Embryonic facial prominence (tissue), 1 donor: ENCODE measurements around the gene CEP63.
A peak's percentile ranks its signal among the peaks of the same experiment; 100 is the strongest.

Experiments
- DNase-seq: peaks from one replicate; pipeline ENCODE4 v3.0.0-alpha.2; 2016; ENCODE audit errors: extremely low spot score

The CEP63 gene

DNA sequence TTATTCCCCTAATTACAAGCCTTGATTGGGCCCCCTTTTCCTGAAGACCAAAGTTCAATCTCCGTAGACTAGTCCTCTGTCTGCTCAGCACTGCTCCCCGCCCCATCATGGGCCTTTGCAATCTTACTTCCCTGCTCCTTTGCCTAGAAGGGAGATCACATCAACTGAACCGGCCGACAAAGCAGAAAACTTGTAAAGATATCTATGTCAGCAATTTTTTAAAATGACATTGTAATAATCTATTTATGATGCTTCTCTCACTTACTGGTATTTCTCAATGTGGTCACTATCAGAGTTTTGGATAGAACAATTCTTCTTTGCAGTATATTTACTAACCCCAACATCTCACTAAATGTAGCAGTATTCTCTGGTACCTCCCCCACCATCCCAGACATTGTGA, 17.3 kb upstream of the CEP63 start:
- DNase-seq: no peak

DNA sequence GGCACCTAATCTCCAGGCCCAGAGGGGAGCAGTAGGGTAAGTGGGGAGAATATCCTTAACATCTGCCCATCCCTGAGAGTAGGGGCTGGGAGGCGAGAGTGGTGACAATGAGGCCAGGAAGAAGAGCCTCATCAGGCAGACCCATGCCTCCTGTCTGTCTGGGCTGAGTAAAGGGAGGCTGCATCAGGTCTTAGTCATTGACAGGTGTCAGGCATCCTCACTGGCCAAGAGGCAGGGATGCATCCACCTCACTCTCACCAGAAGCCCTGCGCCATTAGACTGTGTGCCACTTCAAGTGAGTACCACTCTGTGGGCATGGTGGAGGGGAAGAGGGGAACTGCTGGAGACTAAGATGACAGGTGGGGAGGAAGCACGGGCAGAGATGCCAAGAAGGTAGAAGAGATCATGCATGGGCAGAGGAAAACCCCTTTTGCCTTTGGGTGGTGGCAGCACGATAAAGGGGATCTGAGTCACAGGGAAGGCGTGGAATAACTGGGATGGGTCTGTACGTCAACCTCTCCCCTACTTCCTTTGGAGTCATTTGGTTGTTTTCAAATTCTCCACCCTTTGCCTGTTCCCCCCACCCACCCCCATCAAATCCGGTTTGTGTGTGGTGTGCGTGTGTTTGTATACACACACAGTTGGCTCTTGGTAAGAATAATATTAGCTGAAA, 14.2 kb upstream of the CEP63 start:
- DNase-seq: no peak

DNA sequence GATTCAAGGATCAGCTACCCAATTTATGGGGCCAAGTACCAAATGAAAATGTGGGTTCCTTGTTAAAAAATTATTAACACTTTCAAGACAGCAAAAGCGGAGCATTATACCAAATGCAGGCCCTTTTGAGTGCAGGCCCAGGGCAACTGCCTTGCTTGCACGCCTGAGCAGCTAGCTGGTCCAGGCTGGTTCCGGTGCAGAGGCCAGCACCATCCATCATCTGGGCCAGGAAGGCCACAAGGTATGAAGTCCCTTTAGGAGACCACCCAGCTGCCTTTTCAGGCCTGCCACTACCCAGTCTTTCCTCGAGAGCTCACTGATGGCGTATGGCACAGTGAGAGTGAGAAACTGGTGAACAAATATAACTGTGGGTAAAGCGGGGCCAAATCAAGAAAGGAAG, 13.0 kb upstream of the CEP63 start:
- DNase-seq: no peak

DNA sequence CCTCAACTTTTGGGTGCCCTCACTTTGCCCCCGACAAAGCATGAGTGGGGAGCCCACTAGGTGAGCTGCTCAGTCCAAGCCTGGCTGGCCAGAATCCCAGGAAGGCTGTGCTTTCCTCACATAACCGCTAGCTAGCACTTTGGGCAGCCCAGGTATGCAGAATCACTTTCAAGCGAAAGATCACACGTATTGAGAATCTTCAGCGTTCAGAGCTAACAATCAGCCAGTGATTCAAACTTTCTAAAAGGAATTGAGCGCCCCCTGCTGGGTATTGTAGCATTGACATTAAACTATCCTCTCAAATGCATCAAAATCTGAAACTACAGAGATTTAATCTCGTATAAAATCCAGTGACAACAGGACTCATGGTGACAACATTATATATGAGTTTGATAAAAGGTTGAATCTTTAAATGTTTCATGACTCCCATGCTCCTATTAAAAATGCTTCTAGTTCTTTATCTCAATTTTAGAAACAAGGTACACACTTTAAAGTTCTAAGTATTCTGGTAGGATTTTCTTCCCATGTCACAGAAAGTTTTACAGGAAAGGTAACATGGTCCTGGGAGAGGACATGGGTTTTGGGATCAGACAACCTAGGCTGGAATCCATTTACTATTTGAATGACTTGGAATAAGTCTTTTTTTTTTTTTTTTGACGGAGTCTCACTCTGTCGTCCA, 11.8 kb upstream of the CEP63 start:
- peak; percentile 79 for DNase-seq

DNA sequence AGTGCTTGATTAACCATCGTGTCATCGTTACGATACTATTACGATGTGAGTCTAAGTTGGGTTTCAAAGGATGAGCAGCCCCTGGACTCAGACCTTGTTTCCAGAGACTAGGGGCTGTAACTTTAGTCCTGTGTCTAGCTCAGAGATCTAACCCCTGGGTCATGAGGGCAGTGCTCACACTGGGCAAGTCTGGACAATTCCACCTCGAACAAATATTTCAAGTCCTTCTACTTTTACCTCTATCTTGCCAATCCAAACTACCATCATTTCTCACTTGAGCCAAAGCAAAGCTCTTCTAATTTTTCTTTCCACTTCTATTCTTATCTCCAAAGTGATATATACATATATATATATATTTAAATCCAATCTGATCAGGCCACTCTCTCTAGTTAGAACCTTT, 10.9 kb upstream of the CEP63 start:
- DNase-seq: no peak

DNA sequence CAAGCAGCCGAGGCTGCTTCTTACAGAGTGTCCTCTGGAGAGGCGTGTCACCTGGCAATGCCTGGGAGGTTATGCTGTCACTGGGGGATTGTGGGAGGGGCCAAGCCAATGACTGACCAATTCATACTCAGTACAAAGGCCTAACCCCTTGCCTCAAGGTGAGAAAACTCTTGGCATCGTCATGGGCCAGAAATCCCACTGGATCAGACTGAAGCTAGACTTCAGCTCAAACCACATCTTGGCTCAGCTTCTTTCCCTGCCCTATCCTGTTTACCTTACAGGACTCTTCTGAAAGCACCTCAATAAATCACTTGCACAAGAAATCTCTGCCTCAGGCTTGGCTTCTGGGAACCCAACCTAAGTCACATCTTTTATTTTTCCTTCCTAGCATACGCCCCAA, 9.6 kb upstream of the CEP63 start:
- DNase-seq: no peak

DNA sequence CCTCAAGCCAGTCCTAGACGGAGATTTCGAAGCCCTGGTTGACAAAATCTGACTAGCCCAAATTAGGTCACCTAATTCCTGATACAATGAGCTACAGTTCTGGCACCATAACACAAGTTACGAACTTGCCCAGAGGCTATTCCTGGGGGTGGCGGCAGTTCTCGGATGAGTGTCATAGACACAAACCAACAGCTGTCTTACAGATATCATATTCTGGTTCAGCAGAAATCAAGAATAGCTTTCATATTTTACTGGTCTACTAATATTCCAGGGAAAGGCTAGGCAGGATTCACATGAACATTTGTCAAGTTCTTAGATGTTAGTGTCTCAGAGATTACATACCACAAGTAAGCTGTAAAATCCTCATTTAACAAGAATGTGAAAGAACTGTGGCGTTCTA, 8.9 kb upstream of the CEP63 start:
- DNase-seq: no peak

DNA sequence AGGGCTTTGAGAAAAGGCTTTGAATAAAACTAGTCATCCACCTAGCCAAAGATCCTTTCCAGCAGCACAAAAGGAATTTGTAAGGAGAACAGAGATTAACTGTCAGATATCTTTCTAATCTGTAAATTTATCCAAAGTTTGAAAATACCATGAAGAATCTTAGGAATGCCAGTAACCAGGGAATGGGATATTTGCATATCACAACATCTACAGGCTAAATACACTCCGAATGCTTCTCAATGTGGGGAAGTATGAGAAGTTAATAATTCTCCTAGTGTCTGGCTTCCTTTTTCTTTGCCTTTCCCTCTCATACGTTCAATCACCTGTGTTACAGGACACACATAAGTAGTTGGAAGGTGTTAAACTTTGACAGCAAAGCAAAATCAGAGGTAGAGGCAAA, 7.9 kb upstream of the CEP63 start:
- DNase-seq: no peak

DNA sequence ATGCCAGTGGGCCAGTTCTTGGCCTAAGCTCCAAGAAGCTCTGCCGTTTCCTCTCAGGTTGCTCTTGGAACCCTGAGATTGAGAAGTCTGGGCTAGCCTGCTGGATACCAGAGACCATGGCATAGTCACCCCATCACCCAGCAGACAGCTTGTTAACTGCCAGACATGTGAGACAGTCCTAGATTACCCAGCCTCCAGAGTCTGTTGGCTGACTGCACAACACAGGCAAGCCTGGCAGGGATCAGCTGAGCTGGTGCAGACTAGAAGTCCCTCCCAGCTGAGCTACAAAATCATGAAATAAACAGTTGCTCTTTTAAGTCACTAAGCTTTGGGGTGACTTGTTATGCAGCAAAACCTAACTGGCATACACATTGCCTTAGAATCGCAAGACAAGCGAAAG, 5.3 kb upstream of the CEP63 start:
- no peak for DNase-seq

DNA sequence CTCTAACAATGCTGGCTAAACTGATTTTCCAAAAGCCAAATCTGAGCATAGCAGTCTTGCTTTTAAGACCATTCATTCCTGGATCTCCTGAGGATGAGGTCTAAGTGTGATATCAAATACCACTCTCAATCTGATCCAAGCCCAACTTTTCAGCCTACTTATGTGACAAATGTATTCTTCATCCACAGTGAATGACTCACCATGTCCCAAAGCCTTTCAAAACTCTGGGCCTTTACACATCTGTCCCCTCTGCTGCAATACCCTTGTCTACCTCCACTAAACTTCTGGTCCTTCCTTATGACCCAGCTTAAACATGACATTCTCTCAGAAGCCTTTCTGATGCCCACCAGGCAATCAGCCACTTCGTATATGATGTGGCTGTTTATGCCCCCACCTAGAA, 4.7 kb upstream of the CEP63 start:
- DNase-seq: no peak

DNA sequence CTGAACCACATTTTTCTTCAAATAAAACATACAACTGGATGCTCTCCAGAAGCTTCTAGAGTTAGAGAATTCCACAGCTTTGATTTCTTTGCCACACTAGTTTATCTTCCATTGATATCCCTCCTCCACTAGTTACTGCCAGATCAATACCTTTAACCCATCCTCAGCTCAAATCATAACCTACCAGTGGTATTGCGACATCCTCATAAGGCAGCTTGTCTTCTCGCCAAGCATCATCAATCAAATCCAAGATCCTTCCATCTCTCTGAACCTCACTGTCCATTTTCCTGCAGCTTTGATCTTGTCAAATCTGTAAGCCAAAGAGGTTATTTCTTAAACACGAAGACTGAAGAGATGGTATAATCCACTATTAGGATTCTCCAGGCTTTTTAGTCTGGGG, 3.2 kb upstream of the CEP63 start:
- no peak for DNase-seq

DNA sequence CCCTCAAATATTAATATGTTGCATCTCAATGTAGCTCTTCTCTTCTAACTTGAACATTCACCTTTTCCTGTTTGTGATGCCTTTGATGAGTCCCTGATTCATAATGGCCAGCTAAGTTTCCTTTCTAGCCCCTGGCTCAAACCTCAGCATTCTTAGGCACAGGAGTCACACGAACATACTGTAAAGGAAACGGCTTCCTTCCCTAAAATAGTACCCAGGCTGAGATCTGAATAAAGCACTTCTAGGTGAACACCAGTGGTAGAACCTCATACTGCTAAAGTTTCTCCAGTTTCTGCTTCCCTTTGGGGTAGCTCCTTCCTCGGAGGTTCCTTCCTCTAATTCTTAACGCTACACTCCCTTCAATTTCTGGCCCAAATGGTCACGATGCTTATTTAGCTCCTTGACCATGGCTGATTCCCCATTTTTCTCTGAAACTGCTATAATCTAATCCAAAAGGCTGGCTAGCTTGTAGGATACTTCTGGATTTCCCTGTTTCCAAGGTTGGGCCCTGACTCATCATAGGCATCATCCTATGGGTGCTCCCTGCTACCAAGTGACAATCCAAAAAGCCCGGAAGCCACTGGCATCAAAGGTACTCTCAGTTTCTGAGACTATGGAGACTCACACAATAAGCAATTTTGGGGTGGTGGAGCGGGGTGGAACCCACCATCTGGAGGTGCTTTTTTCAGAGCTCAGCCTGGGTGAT, 2.5 kb upstream of the CEP63 start:
- DNase-seq: no peak

DNA sequence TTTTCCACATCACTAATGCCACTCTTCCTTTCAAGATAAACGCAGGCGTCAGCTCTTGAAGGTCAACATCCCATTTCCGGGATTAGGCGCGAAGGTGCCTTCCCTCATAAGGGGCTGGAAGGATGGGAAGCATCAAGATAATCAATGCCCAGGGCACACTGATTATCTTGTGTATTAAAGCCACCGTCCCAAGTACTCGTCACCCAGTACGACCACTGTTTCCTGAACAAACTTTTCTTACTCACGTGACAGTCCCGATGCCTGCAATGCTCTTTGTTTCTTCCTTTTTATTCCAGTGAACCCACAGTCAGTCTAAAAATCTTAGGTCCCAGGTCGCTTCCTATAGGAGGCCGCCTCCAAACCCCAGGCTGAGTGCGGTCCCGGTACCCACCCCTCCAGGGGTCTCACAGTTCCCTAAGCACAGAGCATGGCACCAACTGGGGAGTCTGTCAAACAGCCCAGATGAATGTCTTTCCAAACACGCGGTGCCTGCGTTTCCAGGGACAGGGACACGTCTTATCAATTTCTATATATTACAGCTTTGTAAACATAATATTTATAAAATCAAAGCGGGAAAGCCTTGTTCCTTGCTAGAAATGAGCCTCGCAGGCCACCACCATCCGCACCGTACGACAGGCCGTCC, 661 bp upstream of the CEP63 start:
- DNase-seq: no peak

DNA sequence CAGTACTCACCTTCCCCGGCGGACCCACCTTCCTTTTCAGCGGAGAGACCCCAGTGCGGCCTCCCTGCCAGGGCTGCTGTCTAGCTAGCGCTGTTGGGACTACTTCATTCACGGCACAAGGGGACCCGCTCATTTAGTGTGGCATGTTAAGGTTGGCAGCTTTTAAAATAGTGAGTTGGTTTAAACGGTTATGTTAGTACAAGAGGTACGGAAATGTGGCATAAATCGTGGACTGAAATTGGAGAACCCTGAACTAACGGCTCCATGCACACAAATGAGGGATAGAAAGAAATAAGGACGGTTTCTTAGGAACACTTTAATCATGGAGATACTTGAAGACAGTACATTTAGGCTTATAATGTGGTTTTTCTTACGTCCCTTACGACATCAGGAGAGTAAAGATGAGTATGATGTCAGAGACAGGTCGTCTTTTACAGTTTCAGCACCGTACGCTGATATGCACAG, 752 bp downstream of the CEP63 start:
- DNase-seq: no peak

DNA sequence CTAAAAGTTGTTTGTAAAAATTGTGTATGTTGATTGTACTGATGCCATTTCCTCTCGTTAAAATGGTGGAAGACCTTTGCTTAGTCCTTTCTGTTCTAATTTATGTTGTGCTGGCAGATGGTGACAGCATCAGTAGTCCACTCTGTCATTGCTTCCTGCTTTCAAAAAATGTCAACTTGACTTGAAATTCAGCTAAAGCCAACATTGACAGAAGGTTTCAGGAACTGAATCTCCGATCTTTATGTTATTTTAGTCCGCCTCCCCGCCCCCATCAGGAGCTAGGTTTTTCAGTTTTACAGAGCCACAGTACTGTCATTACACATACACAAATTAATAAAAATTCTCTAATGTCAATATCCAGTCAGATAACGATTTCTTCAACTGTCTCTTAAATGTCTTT, 1.5 kb downstream of the CEP63 start:
- no peak for DNase-seq

DNA sequence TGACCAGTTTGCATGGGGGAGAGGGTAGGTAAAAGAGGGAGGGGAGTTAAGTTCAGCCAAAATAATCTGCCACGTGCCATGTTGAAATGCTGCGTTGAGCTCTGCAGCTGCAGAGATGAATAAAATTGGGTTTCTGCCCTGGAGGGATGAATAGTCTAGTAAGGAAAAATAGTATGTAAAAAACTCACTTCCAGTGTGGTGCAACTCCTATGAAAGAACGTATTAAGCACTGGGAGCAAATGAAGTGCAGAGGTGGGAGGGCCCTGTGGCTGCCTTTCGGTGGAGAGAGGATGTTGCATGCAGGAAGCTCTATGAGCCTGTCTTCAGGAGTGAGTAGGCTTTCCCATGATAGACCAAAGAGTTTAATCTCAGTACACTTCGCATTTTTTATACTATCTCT, 8.6 kb downstream of the CEP63 start:
- no peak for DNase-seq

DNA sequence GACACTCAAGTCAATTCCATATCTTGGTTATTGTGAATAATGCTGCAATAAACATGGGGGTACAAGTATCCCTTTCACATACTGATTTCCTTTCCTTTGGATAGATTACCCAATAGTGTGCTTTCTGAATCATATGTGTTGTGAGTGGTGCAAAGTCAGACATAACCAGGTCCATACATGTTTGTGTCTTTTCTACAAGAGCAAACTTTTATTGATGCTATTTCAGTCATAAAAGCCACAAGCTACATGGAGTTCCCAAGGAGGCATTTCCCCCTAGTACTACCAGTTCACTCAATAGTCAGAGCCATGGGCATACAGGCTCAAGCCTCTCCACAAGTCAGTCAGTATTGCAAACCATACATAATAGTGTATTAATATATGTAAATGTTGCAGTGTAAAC, 10.1 kb downstream of the CEP63 start:
- DNase-seq: no peak

DNA sequence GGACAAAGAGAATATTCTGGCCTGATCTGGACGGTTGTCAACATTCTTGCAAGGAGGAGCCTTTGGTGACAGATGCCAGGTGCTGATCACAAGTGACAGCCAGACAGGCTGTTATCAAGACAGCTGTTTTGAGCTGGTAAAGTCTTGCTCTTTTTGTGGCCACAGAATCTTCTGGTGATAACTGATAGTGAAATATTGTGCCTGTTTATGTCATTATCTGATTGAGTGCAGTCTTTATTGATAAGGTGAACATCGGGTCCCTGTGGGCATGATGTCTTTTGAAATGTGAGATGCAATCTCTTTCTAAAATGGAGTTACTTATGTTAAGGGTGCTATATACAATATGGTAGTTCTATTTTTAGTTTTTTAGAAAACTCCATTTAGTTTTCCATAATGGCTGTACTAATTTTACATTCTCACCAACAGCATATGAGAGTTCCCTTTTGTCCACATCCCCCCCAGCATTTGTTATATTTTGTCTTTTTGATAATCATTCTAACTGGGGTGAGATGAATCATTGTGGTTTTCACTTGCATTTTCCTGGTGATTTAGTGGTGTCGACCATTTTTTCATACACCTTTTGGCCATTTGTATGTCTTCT, 10.7 kb downstream of the CEP63 start:
- no peak for DNase-seq

DNA sequence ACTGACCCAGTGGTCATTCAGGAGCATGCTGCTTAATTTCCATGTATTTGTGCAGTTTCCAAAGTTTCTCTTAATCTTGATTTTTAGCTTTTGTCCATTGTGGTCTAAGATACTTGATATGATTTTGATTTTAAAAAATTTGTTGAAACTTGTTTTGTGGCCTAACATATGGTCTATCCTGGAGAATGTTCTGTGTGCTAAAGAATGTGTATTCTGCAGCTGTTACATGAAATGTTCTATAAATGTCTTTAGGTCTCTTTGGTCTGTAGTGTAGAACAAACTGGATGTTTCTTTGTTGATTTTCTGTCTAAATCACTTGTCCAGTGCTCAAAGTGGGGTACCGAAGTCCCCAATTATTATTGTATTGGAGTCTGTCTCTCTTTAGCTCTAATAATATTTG, 17.4 kb downstream of the CEP63 start:
- no peak for DNase-seq

DNA sequence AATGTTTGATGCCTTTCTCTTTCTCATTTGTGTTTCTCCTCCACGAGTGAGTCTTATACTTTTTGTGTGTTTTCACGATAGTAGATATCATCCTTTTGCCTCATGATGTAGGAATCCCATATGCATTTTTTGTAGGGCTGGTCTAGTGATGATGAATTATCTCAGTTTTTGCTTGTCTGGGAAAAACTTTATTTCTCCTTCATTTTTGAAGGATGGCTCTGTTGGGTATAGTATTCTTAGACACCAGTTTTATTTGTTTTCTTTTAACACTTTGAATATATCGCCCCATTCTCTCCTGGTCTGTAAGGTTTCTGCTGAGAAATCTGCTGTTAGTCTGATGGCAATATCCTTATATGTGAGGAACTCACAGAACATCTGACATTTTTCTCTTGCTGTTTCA, 18.3 kb downstream of the CEP63 start:
- DNase-seq: no peak

DNA sequence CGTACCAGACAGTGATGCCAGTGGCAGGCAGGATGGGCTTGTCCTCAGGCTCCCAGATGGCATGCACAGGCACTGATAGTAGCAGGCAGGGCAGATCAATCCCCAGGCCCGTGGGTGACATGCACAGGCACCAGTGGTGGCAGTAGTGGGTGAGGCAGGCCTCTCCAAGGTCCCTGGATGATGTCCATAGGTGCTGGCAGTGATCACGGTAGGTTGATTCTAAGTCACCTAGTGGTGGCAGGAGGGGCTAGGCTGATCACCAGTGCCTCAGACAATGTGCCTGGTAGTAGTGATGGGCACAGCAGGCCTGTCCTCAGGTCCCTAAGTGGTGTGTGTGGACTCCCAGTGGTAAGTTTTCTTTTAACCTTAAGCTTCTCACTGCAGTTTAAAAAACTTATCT, 19.6 kb downstream of the CEP63 start:
- no peak for DNase-seq

DNA sequence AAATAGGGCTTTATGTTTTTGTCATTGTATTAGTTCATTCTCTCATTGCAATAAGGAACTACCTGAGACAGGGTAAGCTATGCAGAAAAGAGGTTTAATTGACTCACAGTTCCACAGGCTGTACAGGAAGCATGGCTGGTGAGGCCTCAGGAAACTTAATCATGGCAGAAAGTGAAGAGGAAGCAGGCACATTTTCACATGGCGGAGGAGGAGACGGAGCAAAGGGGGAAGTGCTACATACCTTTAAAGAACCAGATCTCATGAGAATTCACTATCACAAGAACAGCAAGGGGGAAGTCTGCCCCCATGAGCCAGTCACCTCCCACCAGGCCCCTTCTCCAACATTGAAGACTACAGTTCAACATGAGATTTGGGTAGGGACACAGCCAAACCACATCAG, 25.6 kb downstream of the CEP63 start:
- DNase-seq: no peak
